ENCODE measurements around the gene TRAPPC3. TPM values are rescaled to one million over a fixed set of nuclear protein-coding genes. Genes with fewer than 3 reads are reported as not detected.

The TRAPPC3 gene
- total RNA-seq, 1 donor from 2014 or later, result 50.7 TPM

DNA sequence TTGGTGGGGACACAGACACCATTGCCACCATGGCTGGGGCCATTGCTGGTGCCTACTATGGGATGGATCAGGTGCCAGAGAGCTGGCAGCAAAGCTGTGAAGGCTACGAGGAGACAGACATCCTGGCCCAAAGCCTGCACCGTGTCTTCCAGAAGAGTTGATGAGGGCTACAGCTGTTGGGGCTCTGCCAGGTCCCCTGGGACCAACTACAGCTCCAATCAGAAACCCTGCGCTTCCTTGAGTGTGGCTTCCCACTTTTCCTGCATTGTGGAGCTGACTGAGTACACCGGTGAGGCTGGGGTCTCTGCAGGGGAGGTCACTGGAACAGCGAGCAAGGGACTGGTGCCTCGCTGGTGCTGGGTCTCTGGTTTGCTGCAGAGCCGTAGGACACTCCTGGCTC is 56.1 kb downstream of the TRAPPC3 start:
- peaks cover 7% of the 10 kb centered on the region for H3K4me1 Mint-ChIP-seq (ENCODE audit: unreplicated experiment)
- DNase-seq (ENCODE audit: low spot score), result no peak

DNA sequence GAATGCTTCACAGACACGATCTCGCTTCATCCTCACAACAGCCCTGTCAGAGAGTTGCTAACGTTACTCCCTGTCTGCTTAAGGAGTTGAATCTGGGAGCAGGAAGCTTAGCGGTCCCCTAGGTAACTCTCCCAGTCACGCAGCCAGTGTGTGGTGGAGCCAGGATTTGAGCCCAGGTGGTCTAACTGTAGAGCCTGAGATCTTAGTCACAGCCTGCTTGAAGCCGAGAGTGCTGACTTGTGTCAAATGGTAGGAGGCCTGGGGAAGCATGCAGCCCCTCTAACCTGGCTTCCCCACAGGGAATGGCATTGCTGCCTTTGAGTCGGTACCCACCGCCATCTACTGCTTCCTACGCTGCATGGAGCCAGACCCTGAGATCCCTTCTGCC is 56.5 kb downstream of the TRAPPC3 start:
- H3K4me3 Mint-ChIP-seq (ENCODE audit: unreplicated experiment), result no peak overlapping the region
- H3K27me3 Mint-ChIP-seq (ENCODE audit: unreplicated experiment), result peaks cover 12% of the 10 kb centered on the region
- no peak overlapping the region for H3K27ac Mint-ChIP-seq (ENCODE audit: unreplicated experiment)
- no peaks in the 10 kb centered on the region for H3K9me3 Mint-ChIP-seq (ENCODE audit: unreplicated experiment)
- peaks cover 10% of the 10 kb centered on the region for H3K36me3 Mint-ChIP-seq (ENCODE audit: low read depth, unreplicated experiment)
- no peak for DNase-seq (ENCODE audit: low spot score)
- peaks cover 7% of the 10 kb centered on the region for H3K4me1 Mint-ChIP-seq (ENCODE audit: unreplicated experiment)
- TF ChIP-seq, protein P1, sequence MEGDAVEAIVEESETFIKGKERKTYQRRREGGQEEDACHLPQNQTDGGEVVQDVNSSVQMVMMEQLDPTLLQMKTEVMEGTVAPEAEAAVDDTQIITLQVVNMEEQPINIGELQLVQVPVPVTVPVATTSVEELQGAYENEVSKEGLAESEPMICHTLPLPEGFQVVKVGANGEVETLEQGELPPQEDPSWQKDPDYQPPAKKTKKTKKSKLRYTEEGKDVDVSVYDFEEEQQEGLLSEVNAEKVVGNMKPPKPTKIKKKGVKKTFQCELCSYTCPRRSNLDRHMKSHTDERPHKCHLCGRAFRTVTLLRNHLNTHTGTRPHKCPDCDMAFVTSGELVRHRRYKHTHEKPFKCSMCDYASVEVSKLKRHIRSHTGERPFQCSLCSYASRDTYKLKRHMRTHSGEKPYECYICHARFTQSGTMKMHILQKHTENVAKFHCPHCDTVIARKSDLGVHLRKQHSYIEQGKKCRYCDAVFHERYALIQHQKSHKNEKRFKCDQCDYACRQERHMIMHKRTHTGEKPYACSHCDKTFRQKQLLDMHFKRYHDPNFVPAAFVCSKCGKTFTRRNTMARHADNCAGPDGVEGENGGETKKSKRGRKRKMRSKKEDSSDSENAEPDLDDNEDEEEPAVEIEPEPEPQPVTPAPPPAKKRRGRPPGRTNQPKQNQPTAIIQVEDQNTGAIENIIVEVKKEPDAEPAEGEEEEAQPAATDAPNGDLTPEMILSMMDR (IDR thresholded peaks at IDR 0.05; ENCODE audit: unreplicated experiment), result no peak

More for the DNA sequence above, 56.1 kb downstream of the TRAPPC3 start:
- TF ChIP-seq, protein P1 (IDR thresholded peaks at IDR 0.05; ENCODE audit: unreplicated experiment), result no peak
- Mint-ChIP-seq H3K36me3 (ENCODE audit: low read depth, unreplicated experiment) (peaks cover 10% of the 10 kb centered on the region), H3K27me3 (ENCODE audit: unreplicated experiment) (peaks cover 12% of the 10 kb centered on the region), H3K9me3 (ENCODE audit: unreplicated experiment) (no peaks in the 10 kb centered on the region), H3K4me3 (ENCODE audit: unreplicated experiment) (no peak overlapping the region), H3K27ac (ENCODE audit: unreplicated experiment) (no peak overlapping the region)

DNA sequence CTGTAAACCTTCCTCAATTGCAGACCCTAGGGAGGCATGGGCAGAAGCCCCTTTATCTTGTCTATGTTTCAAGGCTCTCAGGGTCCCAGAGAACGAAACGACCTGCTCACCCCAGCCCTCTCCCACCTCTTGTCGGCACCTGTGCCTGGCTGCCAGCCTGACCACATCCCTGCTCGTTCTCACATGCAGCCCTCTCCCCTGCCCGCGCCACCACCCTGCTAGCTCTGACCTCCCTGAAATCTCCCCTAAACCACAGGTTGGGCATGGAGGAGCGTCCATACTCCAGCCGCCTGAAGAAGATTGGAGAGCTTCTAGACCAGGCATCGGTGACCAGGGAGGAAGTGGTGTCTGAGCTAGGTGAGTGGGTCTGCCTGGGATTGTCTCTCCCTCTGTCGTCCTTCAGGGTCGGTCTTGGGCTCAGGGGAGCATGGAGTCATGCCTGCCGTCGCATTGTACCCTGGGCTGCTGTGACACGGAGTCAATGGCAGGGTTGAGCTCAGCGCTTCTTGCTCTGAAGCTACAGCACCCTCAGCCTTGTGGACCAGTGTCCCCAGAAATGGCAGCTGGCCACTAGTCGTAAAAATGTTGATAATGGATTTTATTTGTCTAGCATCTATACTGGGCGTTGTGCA is 57.0 kb downstream of the TRAPPC3 start:
- Mint-ChIP-seq H3K4me1 (ENCODE audit: unreplicated experiment) (peaks cover 7% of the 10 kb centered on the region), H3K4me3 (ENCODE audit: unreplicated experiment) (peak overlapping the region; percentile 59), H3K27ac (ENCODE audit: unreplicated experiment) (no peak overlapping the region), H3K36me3 (ENCODE audit: low read depth, unreplicated experiment) (peaks cover 10% of the 10 kb centered on the region), H3K27me3 (ENCODE audit: unreplicated experiment) (peaks cover 15% of the 10 kb centered on the region), H3K9me3 (ENCODE audit: unreplicated experiment) (no peaks in the 10 kb centered on the region)
- TF ChIP-seq, protein P1 (IDR thresholded peaks at IDR 0.05; ENCODE audit: unreplicated experiment), result no peak
- DNase-seq (ENCODE audit: low spot score), result no peak

DNA sequence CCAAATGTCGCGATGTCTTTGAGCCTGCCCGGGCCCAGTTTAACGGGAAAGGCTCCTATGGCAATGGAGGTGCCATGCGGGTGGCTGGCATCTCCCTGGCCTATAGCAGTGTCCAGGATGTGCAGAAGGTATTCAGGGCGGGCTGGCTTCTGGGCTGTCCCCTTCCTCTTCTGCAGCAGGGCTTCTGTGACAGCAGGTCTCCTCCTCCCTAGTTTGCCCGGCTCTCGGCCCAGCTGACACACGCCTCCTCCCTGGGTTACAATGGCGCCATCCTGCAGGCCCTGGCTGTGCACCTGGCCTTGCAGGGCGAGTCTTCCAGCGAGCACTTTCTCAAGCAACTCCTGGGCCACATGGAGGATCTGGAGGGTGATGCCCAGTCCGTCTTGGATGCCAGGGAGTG is 57.6 kb downstream of the TRAPPC3 start:
- Mint-ChIP-seq H3K27ac (ENCODE audit: unreplicated experiment) (no peak overlapping the region), H3K9me3 (ENCODE audit: unreplicated experiment) (no peaks in the 10 kb centered on the region), H3K27me3 (ENCODE audit: unreplicated experiment) (peaks cover 21% of the 10 kb centered on the region), H3K36me3 (ENCODE audit: low read depth, unreplicated experiment) (peaks cover 10% of the 10 kb centered on the region), H3K4me3 (ENCODE audit: unreplicated experiment) (no peak overlapping the region), H3K4me1 (ENCODE audit: unreplicated experiment) (peaks cover 10% of the 10 kb centered on the region)
- no peak for DNase-seq (ENCODE audit: low spot score)
- TF ChIP-seq, protein P1 (IDR thresholded peaks at IDR 0.05; ENCODE audit: unreplicated experiment), result no peak

DNA sequence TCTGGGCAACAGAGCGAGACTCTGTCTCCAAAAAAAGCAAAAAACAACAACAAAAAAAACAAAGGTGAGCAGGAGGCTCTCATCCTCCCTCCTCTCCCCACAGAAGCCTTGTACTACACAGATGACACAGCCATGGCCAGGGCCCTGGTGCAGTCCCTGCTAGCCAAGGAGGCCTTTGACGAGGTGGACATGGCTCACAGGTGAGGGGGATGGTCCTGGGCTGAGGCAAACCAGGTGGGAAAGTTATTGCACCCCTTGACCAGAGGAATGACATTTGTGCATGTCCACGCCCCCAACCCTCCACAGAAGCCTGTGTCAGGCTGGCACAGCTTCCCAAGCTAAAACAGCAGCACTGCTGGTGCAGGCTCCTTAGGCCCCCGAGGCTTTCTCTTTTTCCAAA is 58.1 kb downstream of the TRAPPC3 start:
- H3K27ac Mint-ChIP-seq (ENCODE audit: unreplicated experiment), result no peak overlapping the region
- peaks cover 18% of the 10 kb centered on the region for H3K27me3 Mint-ChIP-seq (ENCODE audit: unreplicated experiment)
- no peak overlapping the region for H3K4me3 Mint-ChIP-seq (ENCODE audit: unreplicated experiment)
- H3K36me3 Mint-ChIP-seq (ENCODE audit: low read depth, unreplicated experiment), result peaks cover 10% of the 10 kb centered on the region
- DNase-seq (ENCODE audit: low spot score), result no peak
- no peaks in the 10 kb centered on the region for H3K9me3 Mint-ChIP-seq (ENCODE audit: unreplicated experiment)
- peaks cover 10% of the 10 kb centered on the region for H3K4me1 Mint-ChIP-seq (ENCODE audit: unreplicated experiment)
- TF ChIP-seq, protein P1 (IDR thresholded peaks at IDR 0.05; ENCODE audit: unreplicated experiment), result no peak
